Epithelial cell of umbilical artery (primary cell): ENCODE data around the gene ATP2A2. TPM values are rescaled to one million over a fixed set of nuclear protein-coding genes. Genes with fewer than 3 reads are reported as not detected.

ENCODE experiments used
- total RNA-seq: library from RNA; depleted of rRNA; stranded (reverse); fragments of >200 nt; gene quantifications from 2 replicates; pipeline ENCODE4 v1.2.3, GENCODE V29; 2014

ATP2A2 gene
- 96.8 and 98.6 TPM in 2 replicates for total RNA-seq

GRCh38 chr12:110280779-110281548, at the start of gene ATP2A2:
ATP2A2 (plus strand) TSS chr12:110281247; CDS start chr12:110281790, 543 bp downstream.

Other genes with a start within 250 kb of the ATP2A2 start
- 16.9 and 22.6 TPM in 2 replicates for gene C12orf76, start 232.7 kb upstream of the ATP2A2 start, total RNA-seq
- gene IFT81, start 156.9 kb upstream of the ATP2A2 start, total RNA-seq: 9.1 and 10.9 TPM in 2 replicates
- gene ANAPC7, start 122.5 kb downstream of the ATP2A2 start, total RNA-seq: 53.6 and 72.0 TPM in 2 replicates
- gene ARPC3, start 169.1 kb downstream of the ATP2A2 start, total RNA-seq: 336 and 529 TPM in 2 replicates
- gene GPN3, start 187.0 kb downstream of the ATP2A2 start, total RNA-seq: 29.6 and 31.3 TPM in 2 replicates
- gene FAM216A, start 187.6 kb downstream of the ATP2A2 start, total RNA-seq: 22.0 and 24.0 TPM in 2 replicates
- 78.0 and 249 TPM in 2 replicates for gene VPS29, start 220.9 kb downstream of the ATP2A2 start, total RNA-seq
- under 0.01 and 0.30 TPM in 2 replicates for gene RAD9B, start 221.1 kb downstream of the ATP2A2 start, total RNA-seq